ENCODE results near the gene CDC42.
A peak's percentile ranks its signal among the peaks of the same experiment; 100 is the strongest.

The CDC42 gene

GRCh38 chr1:22108339-22109105, 56.0 kb downstream of the CDC42 start:
- no peaks in the 10 kb centered on the region for H3K9me3 Mint-ChIP-seq
- ATAC-seq (replicated peaks) (no peak), DNase-seq (no peak)
- peak overlapping the region in 1 of 2 donors; percentile 85 for H3K27ac Mint-ChIP-seq
- peaks cover 24% of the 10 kb centered on the region for H3K36me3 Mint-ChIP-seq (ENCODE audit: insufficient read depth)
- H3K4me3 Mint-ChIP-seq, result no peak overlapping the region
- peaks cover 51 to 58% of the 10 kb centered on the region in 2 donors for H3K4me1 Mint-ChIP-seq (ENCODE audit: low read depth in 2 of 2)
- H3K27me3 Mint-ChIP-seq, result no peaks in the 10 kb centered on the region

DNA sequence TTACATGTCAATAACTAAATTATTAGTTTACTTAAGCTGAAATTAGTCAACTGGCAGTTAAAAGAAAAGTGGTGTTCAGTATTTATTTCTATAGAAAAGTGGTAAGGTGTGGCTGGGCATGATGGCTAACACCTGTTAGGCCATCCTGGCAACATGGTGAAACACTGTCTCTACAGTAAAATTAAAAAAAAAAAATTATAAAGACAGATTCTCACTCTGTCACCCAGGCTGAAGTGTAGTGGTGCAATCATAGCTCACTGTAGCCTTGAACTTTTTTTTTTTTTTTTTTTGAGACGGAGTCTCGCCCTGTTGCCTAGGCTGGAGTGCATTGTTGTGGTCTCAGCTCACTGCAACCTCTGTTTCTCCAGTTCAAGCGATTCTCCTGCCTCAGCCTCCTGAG, 57.5 kb downstream of the CDC42 start:
- no peak overlapping the region for H3K27ac Mint-ChIP-seq
- H3K4me3 Mint-ChIP-seq, result no peak overlapping the region
- peaks cover 39 to 46% of the 10 kb centered on the region in 2 donors for H3K4me1 Mint-ChIP-seq (ENCODE audit: low read depth in 2 of 2)
- no peaks in the 10 kb centered on the region for H3K27me3 Mint-ChIP-seq
- DNase-seq (no peak), ATAC-seq (replicated peaks) (no peak)
- peaks cover 34% of the 10 kb centered on the region for H3K36me3 Mint-ChIP-seq (ENCODE audit: insufficient read depth)
- no peaks in the 10 kb centered on the region for H3K9me3 Mint-ChIP-seq

GRCh38 chr1:22111115-22111514, 58.6 kb downstream of the CDC42 start:
- Mint-ChIP-seq H3K4me3 (no peak overlapping the region), H3K4me1 (ENCODE audit: low read depth in 2 of 2) (peaks cover 36 to 48% of the 10 kb centered on the region in 2 donors), H3K27ac (peak overlapping the region; percentile 68 to 82), H3K9me3 (no peaks in the 10 kb centered on the region), H3K36me3 (ENCODE audit: insufficient read depth) (peaks cover 33% of the 10 kb centered on the region), H3K27me3 (no peaks in the 10 kb centered on the region)
- no peak for DNase-seq
- ATAC-seq (replicated peaks), result no peak

GRCh38 chr1:22111620-22112019, 59.1 kb downstream of the CDC42 start:
- H3K36me3 Mint-ChIP-seq (ENCODE audit: insufficient read depth), result peaks cover 36% of the 10 kb centered on the region
- H3K9me3 Mint-ChIP-seq, result no peaks in the 10 kb centered on the region
- H3K4me3 Mint-ChIP-seq, result no peak overlapping the region
- H3K27me3 Mint-ChIP-seq, result no peaks in the 10 kb centered on the region
- DNase-seq (no peak), ATAC-seq (replicated peaks) (no peak)
- H3K4me1 Mint-ChIP-seq (ENCODE audit: low read depth in 2 of 2), result peaks cover 37 to 50% of the 10 kb centered on the region in 2 donors
- H3K27ac Mint-ChIP-seq, result peak overlapping the region; percentile 68 to 82

GRCh38 chr1:22112554-22112953, 60.0 kb downstream of the CDC42 start:
- H3K36me3 Mint-ChIP-seq (ENCODE audit: insufficient read depth), result peaks cover 41% of the 10 kb centered on the region
- ATAC-seq (replicated peaks), result no peak
- no peaks in the 10 kb centered on the region for H3K27me3 Mint-ChIP-seq
- H3K4me3 Mint-ChIP-seq, result no peak overlapping the region
- H3K9me3 Mint-ChIP-seq, result no peaks in the 10 kb centered on the region
- H3K27ac Mint-ChIP-seq, result peak overlapping the region; percentile 71 to 73
- peaks cover 39 to 53% of the 10 kb centered on the region in 2 donors for H3K4me1 Mint-ChIP-seq (ENCODE audit: low read depth in 2 of 2)
- DNase-seq, result no peak

DNA sequence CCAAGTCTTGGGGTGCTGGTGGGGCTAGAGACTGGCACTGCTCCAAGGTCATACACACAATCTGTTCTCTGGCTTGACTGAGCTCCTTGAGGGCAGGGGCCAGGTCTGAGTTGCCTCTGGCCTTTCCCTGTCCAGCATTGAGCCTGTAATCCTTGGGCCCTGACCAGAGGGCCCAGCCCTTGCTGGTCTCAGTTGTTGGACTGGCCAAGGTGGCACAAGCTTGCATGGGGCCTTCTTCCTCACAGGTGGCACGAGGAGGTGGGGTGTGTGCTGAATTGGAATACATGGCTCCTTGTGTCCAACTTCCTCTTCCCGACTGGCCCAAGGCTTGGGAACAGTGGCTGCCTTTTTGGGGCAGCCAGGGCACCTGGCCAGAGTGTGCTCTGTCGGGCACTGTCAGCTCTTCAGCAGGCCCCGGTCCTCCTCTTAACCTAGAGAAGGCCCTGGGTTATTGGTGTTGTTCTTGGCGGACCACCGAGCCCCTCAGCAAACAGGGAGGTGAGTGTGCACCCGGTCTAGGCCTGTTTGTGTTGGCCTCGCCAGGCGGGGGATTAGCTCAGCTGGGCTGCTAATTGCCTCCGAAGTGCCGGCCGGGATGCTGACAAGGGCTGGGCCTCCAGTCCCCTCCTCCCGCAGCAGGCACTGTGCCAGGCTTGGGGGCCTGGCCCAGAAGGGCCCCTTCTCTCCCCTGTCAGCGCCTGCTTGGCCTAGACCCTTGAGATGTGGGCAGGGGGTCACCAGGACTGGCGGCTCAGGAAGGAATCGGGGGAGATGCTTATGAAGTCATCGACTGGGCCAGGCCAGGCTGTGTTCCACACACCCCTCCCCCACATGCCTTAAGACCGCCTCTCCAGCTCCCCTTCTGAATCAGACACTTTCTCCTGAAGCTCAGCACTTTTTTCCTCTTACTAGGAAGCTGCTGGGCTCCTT, 61.8 kb downstream of the CDC42 start:
- Mint-ChIP-seq H3K4me1 (ENCODE audit: low read depth in 2 of 2) (peaks cover 40 to 42% of the 10 kb centered on the region in 2 donors), H3K27me3 (no peaks in the 10 kb centered on the region), H3K9me3 (no peaks in the 10 kb centered on the region), H3K36me3 (ENCODE audit: insufficient read depth) (peaks cover 37% of the 10 kb centered on the region), H3K4me3 (no peak overlapping the region), H3K27ac (peak overlapping the region; percentile 66 to 82)
- ATAC-seq (replicated peaks), result no peak
- DNase-seq, result no peak

DNA sequence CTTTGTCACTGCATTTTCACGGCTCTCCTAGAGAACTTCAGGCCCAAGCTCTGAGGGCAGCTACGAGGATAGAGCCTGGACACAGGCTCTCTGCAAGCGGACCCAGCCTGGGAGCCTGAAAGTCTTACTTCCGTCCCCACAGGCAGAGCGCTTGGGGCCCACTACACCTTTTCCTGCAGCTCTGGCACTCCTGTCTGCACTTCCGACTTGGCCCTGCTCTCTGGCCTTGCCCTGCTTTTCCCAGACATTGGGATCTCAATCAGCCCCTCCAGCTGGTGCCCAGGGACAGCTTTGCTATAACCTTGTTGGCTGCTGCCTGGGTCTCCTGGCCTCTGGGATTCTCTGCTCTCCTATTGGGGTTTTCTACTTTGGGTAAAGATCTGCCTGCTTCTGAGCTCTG, 62.8 kb downstream of the CDC42 start:
- Mint-ChIP-seq H3K9me3 (no peaks in the 10 kb centered on the region), H3K27ac (peak overlapping the region; percentile 66 to 82), H3K4me3 (no peak overlapping the region), H3K27me3 (no peaks in the 10 kb centered on the region), H3K4me1 (ENCODE audit: low read depth in 2 of 2) (peaks cover 40 to 42% of the 10 kb centered on the region in 2 donors), H3K36me3 (ENCODE audit: insufficient read depth) (peaks cover 40% of the 10 kb centered on the region)
- DNase-seq (no peak), ATAC-seq (replicated peaks) (no peak)

- Mint-ChIP-seq H3K4me3 (no peak overlapping the region), H3K36me3 (ENCODE audit: insufficient read depth) (peaks cover 56% of the 10 kb centered on the region), H3K27me3 (no peaks in the 10 kb centered on the region), H3K27ac (peak overlapping the region in 1 of 2 donors; percentile 66), H3K4me1 (ENCODE audit: low read depth in 2 of 2) (peaks cover 38 to 42% of the 10 kb centered on the region in 2 donors), H3K9me3 (no peaks in the 10 kb centered on the region)
- DNase-seq (no peak), ATAC-seq (replicated peaks) (no peak)
These were observed 64.7 kb downstream of the CDC42 start for GRCh38 chr1:22117238-22117637.

DNA sequence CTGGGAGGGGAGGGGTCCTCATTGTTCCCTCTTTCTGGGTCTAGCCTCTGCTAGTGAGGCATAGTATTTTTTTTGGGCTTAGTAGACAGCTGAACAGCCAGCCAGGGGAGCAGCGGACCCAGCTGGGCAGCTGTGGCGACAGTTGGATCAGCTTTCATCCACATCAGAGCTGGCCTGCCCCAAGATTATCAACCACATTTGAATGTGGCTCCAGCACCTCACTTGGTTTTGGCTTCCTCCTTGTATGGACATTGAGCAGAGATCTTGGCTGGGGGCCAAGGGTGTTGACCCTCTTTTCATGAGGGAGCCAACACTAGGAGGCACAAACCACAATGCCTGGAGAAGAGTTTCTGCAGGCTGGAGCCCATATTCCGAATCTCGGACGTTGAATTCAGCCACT, 65.3 kb downstream of the CDC42 start:
- DNase-seq (no peak), ATAC-seq (replicated peaks) (no peak)
- Mint-ChIP-seq H3K4me1 (ENCODE audit: low read depth in 2 of 2) (peaks cover 32 to 36% of the 10 kb centered on the region in 2 donors), H3K9me3 (no peaks in the 10 kb centered on the region), H3K27ac (peak overlapping the region in 1 of 2 donors; percentile 51), H3K36me3 (ENCODE audit: insufficient read depth) (peaks cover 53% of the 10 kb centered on the region), H3K27me3 (no peaks in the 10 kb centered on the region), H3K4me3 (no peak overlapping the region)

DNA sequence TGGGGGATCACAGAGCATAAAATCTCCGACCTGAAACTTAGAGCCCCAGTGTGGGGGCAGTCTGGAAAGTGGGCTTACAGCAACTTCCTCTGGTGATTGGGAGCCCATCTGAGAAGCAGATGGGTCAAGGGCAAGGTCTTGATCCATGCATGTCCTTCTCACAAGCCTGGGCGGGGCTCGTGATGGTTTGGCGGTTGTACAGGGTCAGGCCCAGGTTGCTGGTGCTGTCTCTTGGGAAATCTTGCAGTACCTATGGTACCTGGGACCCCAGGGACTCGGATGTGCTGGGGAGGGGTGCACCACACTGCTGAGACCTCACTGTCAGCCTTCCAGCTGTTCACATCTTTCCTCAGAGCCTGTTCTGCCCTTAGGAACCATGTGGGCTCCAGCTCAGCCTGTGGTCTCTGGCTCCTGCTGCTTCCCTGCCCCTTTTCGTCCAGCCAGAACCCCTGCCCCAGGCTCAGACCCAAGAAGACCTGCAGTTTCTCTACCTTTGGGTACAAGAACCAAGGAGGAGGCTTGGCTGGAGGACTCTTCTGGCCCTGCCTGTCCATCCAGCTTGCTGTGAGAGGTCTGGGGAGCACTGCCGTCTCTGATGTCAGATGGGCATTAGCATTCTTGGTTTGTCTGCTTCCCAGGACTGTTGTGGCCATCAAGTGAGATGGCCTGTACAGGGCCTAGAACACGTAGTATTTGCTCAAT, 65.9 kb downstream of the CDC42 start:
- H3K9me3 Mint-ChIP-seq, result no peaks in the 10 kb centered on the region
- no peaks in the 10 kb centered on the region for H3K27me3 Mint-ChIP-seq
- H3K4me3 Mint-ChIP-seq, result no peak overlapping the region
- peak overlapping the region; percentile 65 to 81 for H3K27ac Mint-ChIP-seq
- H3K36me3 Mint-ChIP-seq (ENCODE audit: insufficient read depth), result peaks cover 53% of the 10 kb centered on the region
- H3K4me1 Mint-ChIP-seq (ENCODE audit: low read depth in 2 of 2), result peaks cover 28 to 30% of the 10 kb centered on the region in 2 donors
- DNase-seq (no peak), ATAC-seq (replicated peaks) (no peak)

- Mint-ChIP-seq H3K9me3 (no peaks in the 10 kb centered on the region), H3K27ac (peak overlapping the region in 1 of 2 donors; percentile 65), H3K4me1 (ENCODE audit: low read depth in 2 of 2) (peaks cover 27 to 28% of the 10 kb centered on the region in 2 donors), H3K4me3 (no peak overlapping the region), H3K27me3 (no peaks in the 10 kb centered on the region), H3K36me3 (ENCODE audit: insufficient read depth) (peaks cover 42% of the 10 kb centered on the region)
- DNase-seq, result no peak
- no peak for ATAC-seq (replicated peaks)
These were observed 67.3 kb downstream of the CDC42 start for GRCh38 chr1:22119626-22120468.

DNA sequence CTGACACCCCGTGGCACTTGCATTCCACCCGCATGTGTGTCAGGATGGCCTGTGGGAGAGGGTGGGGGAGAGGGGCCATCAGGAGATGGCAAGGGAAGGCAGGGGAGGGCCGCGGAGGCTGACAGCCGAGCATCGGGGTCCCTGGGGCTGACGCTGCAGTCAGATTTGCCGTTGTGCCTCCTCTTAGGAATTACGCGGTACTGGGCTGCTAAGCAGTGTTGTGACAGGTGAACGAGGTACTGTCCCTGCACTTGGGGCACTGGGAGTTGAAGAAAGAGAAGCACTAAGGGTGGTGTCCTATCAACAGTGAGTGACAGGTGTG, 67.9 kb downstream of the CDC42 start:
- Mint-ChIP-seq H3K9me3 (no peaks in the 10 kb centered on the region), H3K4me1 (ENCODE audit: low read depth in 2 of 2) (peaks cover 22 to 24% of the 10 kb centered on the region in 2 donors), H3K27ac (no peak overlapping the region), H3K36me3 (ENCODE audit: insufficient read depth) (peaks cover 39% of the 10 kb centered on the region), H3K27me3 (no peaks in the 10 kb centered on the region), H3K4me3 (no peak overlapping the region)
- DNase-seq, result no peak
- no peak for ATAC-seq (replicated peaks)
